Esophagus squamous epithelium (tissue), 4 donors: Measurements from ENCODE around the gene ARHGEF40.

Experiments used
- POLR2A ChIP-seq, 4 donors: fragments of 450-650 bp; IDR thresholded peaks; one replicate each; pipeline ENCODE4 v1.6.1; 2017; ENCODE audit warnings: antibody characterized with exemption in 4 of 4, mild to moderate bottlenecking in 4 of 4, moderate library complexity in 3 of 4
- TF ChIP-seq, protein P1 (sequence below), 6 experiments: fragments of 450-650 bp in 4 of 6; fragments of 200-600 bp in 2 of 6; sonication (generic) in 2 of 6; IDR thresholded peaks; one replicate each; pipeline ENCODE4 v1.5.1; 2016 to 2019; ENCODE audit warnings: antibody characterized with exemption in 6 of 6, mild to moderate bottlenecking in 4 of 6, moderate library complexity in 4 of 6

DNA sequence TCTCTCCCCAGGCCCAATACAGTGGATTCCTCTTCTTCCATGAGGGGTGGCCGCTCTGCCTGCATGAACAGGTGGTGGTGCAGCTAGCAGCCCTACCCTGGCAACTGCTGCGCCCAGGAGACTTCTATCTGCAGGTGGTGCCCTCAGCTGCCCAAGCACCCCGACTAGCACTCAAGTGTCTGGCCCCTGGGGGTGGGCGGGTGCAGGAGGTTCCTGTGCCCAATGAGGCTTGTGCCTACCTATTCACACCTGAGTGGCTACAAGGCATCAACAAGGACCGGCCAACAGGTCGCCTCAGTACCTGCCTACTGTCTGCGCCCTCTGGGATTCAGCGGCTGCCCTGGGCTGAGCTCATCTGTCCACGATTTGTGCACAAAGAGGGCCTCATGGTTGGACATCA, 3.8 kb downstream of the ARHGEF40 start:
- TF ChIP-seq, protein P1, sequence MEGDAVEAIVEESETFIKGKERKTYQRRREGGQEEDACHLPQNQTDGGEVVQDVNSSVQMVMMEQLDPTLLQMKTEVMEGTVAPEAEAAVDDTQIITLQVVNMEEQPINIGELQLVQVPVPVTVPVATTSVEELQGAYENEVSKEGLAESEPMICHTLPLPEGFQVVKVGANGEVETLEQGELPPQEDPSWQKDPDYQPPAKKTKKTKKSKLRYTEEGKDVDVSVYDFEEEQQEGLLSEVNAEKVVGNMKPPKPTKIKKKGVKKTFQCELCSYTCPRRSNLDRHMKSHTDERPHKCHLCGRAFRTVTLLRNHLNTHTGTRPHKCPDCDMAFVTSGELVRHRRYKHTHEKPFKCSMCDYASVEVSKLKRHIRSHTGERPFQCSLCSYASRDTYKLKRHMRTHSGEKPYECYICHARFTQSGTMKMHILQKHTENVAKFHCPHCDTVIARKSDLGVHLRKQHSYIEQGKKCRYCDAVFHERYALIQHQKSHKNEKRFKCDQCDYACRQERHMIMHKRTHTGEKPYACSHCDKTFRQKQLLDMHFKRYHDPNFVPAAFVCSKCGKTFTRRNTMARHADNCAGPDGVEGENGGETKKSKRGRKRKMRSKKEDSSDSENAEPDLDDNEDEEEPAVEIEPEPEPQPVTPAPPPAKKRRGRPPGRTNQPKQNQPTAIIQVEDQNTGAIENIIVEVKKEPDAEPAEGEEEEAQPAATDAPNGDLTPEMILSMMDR (IDR thresholded peaks at IDR 0.05), result no peak
- no peak for TF ChIP-seq POLR2A (IDR thresholded peaks at IDR 0.05)
